ENCODE measurements around the gene SBK3.
A peak's percentile ranks its signal among the peaks of the same experiment; 100 is the strongest.
"Not testable (repeated sequence)": the region's sequence is repeated elsewhere in the genome, so short reads cannot be mapped to it uniquely, and the experiment has no call there.

Gene SBK3, protein sequence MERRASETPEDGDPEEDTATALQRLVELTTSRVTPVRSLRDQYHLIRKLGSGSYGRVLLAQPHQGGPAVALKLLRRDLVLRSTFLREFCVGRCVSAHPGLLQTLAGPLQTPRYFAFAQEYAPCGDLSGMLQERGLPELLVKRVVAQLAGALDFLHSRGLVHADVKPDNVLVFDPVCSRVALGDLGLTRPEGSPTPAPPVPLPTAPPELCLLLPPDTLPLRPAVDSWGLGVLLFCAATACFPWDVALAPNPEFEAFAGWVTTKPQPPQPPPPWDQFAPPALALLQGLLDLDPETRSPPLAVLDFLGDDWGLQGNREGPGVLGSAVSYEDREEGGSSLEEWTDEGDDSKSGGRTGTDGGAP

DNA sequence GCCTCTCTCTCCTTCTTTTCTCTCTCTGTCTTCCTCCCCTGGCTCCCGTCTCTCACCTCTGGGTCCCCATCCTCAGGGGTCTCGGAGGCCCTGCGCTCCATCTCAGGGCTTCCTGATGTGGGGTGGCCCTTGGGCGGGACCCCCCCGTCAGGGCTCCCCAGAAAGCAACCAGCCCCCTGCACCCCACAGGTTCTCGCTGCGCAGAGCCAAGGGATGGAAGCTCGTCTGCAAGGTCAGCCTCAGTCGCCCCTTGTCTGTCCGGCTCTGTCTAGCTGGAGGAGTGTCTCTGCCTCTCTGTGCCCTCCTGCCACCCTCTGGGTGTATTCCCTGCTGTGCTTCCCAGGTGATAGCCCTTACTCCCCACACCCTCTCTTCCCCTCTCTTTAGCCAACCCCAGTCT lies at the start of gene SBK3:
Gene SBK3 (minus strand): TSS at position 101 of the 400 bp plus-strand sequence. CDS start 0 bp downstream, at position 101.
- no peak for DNase-seq (ENCODE audit: low read depth in 2 of 2, low spot score in 1 of 2)

DNA sequence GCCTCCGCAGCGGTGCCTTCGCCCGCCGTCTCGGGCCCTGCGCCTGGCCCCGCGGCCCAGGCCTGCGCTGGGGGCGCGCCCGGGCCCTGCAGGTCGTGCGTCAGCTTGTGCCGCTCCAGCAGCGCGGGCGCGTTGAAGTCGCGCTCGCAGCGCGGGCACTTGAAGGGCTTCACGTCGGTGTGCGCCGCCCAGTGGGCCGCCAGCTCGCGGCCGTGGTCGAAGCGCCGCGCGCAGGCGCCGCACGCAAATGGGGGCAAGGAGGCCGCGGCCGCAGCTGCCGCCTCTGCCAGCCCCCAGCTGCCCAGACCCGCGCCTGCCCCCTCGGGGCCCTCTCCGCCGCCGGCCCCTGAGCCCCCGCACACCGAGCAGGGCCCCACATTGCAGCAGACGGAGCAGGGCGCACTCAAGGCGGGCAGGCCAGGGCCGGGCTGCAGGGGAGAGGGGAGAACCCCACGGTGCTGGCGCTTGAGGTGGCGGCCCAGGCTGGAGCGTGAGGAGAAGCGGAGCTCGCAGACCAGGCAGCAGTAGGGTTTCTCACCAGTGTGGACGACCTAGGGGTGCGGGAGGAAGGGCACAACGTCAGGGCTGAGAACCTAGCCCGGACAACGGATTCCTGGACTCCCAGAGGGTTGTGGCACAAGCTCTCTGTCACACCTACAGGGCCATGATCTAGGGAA lies 47.9 kb upstream of the SBK3 start:
- no peak for DNase-seq (ENCODE audit: low read depth in 2 of 2, low spot score in 1 of 2)

DNA sequence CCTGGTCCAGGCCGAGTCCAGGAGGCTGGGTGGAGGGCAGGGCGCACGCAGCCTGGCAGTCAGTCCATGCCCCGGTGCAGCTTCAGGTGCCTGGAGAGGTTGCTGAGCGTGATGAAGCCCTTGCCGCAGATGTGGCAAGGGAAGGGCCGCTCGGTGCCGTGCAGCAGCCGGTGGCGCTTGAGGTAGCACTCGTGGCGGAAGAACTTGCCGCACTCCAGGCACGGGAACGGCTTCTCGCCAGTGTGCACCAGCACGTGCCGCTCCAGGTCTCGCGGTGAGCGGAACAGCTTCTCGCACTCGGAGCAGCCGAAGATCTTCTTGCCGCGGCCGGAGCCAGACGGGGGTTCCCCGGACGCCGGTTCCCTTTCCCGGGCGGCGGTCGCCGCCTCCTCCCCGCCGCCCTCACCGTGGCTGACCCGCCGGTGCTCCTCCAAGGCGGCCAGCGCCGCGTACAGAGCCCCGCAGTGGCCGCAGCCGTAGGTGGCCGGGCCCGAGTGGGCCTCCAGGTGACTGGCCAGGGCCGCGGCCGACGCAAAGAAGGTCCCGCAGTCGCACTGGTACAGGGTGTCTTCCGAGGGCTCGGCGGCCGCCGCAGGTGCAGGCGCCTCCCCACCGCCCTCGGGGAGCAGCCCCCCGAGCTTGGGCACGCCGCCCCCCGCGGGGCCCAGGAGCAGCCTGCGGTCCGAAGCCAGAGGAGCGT lies 47.2 kb upstream of the SBK3 start:
- no peak for DNase-seq (ENCODE audit: low read depth in 2 of 2, low spot score in 1 of 2)

DNA sequence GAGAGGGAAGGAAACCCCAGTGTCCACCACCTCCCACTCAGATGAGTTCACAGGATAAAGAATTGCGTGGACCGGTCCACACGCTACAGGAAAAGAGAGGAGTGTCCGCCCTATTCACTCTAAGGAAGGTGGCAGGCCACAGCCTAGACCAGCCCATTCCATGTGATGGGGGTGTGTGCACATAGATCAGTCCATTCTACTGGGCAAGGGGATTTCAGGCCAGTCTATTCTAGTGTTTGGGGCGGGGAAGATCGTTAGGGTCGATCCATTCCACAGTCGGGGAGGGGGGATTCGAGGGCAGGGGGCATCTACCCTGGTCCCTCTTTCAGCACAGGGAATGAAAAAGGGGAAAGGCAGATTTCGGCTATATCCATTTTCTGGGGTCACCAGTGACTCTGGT lies 46.2 kb upstream of the SBK3 start:
- no peak for DNase-seq (ENCODE audit: low read depth in 2 of 2, low spot score in 1 of 2)

DNA sequence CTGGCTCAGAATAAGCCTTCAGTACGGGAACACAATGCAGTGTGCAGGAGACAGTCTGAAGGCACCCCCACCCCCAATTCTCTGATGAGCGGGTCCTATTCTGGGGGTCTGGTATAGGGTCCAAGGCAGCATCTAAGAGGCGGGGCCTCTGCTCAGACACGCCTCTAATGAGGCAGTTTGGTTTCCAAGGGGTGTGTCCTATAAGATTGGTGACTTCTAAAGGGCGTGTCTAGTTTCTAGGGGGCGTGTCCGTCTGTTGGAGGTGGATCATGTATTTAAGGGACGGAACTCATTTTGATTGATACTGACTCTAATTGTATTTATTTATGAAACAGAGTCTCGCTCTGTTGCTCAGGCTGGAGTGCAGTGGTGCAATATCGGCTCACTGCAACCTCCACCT lies 45.3 kb upstream of the SBK3 start:
- DNase-seq (ENCODE audit: low read depth in 2 of 2, low spot score in 1 of 2): no peak

DNA sequence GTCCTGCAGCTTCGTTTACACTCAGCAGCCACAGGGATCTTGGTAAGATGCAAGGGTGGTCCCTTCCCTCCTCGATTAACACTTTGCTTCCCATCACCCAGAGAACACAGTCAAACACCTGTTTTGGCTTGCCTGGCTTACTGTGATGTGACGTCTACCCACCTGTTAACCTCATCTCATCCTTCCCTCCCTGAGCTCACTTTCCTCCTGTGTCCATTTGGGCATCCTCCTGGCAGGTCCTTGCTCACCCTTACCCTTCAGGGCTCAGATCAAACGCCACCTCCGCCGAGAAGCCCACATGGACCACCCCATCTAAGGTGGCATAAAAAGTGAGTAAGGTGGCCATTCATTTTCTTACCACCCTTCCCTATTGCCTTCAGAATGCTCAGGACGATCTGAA lies 44.8 kb upstream of the SBK3 start:
- DNase-seq (ENCODE audit: low read depth in 2 of 2, low spot score in 1 of 2): no peak

DNA sequence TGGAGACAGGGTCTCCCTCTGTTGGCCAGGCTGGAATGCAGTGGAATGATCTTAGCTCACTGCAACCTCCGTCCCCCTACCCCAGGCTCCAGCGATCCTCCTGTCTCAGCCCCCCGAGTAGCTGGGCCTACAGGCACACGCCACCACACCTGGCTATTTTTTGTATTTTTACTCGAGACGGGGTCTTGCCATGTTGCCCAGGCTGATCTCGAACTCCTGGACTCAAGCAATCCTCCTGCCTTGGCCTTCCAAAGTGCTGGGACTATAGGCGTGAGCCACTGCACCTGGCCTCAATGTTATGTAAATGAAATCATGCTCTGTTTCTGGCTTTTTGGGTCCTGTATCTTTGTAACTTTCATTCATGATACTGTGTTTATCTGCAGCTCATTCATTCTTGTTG lies 43.4 kb upstream of the SBK3 start:
- DNase-seq (ENCODE audit: low read depth in 2 of 2, low spot score in 1 of 2): no peak

DNA sequence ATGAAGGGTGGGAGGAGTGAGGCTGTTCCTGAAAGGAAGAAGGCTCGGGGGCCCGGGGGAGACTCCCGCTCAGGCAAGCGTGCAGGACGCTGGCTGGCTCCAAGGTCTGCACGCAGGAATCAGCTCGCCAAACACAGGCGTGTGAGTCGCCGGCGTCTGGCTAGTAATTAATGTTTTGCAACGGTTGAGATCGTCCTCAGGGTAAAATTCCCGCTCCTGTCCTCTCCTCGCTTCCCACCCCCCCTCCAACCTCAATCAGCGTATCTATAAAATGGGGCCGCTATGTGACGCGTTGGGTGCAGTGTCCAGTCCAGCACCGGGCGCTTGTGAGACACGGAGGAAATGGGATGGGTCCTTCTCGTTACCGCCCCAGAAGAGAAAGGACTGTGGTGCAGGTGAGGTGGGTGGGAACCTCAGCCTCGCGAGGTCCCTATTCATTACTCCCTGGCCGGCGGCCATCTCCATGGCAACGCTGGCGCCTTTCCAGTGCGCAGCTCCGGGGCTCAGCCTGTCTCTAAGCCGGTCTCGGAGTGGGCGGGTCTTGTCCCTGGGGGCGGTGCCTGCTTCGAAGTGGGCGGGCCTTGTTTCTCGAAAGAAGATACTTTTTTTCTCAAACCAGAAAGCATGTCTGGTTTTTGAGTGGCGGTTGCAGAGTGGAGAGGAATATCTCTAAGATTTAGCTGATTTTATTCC lies 41.8 kb upstream of the SBK3 start:
- DNase-seq (ENCODE audit: low read depth in 2 of 2, low spot score in 1 of 2): peak; percentile 81 to 85

DNA sequence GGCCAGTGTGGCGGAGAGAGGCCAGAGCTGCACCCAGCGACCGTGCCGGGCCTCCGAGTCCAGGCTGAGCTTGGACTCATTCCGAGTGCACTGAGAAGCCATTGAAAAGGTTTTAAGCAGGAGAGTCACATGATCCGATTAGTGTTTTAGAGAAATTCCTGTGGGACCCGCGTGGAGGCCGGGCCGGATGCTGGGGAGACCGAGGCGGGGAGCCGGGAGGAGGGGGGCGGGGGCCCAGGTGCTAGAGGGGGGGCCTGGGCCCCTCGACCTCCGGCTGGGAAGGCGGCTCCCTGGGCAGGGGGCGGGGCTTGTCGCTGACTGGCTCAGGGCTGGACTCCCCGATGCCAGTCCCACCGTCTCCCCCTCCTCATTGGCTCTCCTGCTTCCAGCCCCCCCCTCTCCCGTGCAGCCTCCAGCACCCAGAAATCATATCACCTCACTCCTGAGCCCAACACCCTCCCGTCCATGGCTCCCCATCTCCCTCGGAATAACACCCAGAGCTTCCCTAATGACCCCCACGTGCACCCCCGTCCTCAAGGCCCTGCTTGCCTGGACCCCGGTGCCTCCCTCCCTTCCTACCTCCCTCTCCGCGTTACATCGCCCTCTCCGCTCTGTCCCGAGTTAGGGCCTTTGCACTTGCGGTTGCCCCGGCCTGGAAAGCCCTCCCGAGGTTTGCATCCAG lies 40.5 kb upstream of the SBK3 start:
- no peak for DNase-seq (ENCODE audit: low read depth in 2 of 2, low spot score in 1 of 2)

DNA sequence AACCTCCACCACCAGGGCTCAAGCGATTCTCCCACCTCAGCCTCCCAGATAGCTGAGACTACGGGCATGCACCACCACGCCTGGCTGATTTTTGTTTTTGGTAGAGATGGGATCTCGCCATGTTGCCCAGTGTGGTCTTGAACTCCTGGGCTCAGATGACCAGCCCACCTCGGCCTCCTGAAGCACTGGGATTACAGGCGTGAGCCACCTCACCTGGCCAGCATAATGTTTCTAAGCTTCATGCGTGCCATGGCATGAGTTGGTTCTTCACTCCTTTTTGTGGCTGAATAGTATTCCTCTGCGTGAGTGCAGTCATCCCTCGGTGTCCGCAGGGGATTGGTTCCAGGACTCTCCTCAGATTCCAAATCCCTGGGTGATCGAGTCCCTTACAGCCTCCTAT lies 39.5 kb upstream of the SBK3 start:
- DNase-seq (ENCODE audit: low read depth in 2 of 2, low spot score in 1 of 2): no peak

DNA sequence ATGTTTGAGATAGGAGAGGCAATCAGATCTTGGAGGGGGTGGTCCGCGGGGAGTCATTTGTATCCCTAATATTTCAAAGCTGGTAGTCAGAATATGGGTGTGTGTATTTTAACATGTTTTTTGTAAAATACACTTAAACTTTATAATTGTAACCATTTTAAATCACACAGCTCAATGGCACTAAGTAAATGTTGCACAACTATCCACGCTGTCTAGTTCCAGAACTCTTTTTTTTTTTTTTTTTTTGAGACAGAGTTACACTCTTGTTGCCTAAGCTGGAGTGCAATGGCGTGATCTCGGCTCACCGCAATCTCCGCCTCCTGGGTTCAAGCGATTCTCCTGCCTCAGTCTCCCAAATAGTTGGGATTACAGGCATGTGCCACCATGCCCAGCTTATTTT lies 38.6 kb upstream of the SBK3 start:
- not testable (repeated sequence) for DNase-seq (ENCODE audit: low read depth in 2 of 2, low spot score in 1 of 2)

DNA sequence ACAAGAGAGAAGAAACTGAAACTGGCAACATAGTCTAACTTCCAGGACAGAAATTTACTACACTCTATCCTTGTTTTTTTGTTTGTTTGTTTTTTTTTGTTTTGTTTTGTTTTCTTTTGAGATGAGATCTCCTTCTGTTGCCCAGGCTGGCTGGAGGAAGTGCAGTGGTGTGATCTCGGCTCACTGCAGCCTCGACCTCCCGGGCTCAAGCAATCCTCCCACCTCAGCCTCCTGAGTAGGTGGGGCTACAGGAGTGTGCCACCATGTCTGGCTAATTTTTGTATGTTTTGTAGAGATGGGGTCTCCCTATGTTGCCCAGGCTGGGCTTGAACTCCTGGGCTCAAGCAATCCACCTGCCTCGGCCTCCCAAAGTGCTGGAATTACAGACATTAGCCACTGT lies 36.9 kb upstream of the SBK3 start:
- not testable (repeated sequence) for DNase-seq (ENCODE audit: low read depth in 2 of 2, low spot score in 1 of 2)

DNA sequence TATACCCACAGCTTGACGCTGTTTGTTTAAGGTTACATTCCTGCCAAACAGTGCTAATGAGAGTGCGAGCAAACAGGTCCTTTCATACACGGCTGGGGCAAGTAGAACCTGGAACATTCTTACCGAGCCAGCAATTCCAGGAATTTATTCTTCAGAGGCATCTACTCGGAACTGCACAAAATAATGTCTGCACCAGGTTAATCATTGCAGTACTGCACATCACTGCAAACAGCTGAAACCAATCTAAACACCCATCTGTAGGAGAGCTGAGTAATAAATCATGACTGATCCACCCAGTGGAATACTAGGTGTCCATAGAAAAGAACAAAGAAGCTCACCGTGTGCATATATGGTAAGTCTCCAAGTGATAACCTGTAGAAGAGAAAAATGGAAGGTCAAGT lies 36.5 kb upstream of the SBK3 start:
- no peak for DNase-seq (ENCODE audit: low read depth in 2 of 2, low spot score in 1 of 2)

DNA sequence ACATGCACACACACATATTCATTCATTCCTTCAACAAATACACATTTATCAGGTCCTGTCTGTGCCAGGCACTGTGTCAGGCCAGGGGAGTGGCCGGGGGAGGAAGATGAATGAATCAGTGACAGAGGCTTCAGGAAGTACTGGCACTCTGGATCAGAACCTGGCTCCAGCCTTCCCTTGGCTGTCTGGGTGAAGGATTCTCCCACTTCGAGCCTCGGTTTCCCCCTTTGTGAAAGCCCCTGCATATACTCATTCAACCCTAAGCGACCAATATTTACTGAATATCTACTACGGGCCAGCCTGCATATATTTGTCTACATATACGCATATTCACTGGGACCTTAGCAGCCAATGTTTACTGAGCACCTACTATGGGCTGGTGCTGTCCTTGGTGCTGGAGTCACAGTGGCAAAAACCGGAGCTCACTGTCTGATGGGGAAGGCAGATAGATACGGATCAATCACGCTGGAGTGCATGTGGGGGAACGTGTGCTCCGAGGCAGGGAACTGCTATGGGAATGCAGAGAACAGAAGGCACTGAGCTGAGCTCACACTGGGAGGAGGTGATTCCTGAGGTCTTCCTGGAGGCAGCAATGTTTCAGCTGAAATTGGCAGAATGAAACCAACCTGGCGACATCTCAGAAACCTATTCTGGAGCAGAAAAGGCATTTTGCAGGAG lies 35.9 kb upstream of the SBK3 start:
- no peak for DNase-seq (ENCODE audit: low read depth in 2 of 2, low spot score in 1 of 2)

DNA sequence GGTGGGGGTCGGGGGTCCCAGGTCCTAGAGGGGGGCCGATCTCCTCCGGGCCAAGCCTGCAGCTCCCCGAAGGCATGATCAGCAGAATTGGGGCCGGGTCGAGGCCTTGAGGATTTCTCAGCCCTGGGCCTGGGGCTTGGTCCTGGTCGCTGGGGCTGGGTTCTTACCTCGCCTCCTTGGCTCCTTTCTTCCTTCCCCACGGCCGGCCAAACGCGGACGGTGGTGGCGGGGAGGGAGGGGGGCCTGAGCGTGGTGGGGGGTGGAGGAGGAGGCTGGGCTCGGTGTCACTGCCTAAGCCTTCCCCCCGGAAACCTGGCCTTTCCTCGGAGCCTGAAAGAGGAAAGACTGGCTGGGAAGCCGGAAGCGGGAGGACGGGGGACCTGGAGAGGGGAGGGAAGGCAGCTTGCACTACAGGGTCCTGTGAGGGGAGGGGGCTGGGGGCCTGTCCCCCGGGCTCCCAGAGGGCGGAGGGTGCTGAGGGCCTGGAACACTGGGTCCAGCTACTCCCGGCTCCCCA lies 35.3 kb upstream of the SBK3 start, which contains the start of gene ZNF579:
Gene ZNF579 (minus strand): TSS at position 221 of the 517 bp plus-strand sequence. CDS start 1,209 bp downstream, outside the sequence.
- peak; percentile 49 to 56 for DNase-seq (ENCODE audit: low read depth in 2 of 2, low spot score in 1 of 2)

DNA sequence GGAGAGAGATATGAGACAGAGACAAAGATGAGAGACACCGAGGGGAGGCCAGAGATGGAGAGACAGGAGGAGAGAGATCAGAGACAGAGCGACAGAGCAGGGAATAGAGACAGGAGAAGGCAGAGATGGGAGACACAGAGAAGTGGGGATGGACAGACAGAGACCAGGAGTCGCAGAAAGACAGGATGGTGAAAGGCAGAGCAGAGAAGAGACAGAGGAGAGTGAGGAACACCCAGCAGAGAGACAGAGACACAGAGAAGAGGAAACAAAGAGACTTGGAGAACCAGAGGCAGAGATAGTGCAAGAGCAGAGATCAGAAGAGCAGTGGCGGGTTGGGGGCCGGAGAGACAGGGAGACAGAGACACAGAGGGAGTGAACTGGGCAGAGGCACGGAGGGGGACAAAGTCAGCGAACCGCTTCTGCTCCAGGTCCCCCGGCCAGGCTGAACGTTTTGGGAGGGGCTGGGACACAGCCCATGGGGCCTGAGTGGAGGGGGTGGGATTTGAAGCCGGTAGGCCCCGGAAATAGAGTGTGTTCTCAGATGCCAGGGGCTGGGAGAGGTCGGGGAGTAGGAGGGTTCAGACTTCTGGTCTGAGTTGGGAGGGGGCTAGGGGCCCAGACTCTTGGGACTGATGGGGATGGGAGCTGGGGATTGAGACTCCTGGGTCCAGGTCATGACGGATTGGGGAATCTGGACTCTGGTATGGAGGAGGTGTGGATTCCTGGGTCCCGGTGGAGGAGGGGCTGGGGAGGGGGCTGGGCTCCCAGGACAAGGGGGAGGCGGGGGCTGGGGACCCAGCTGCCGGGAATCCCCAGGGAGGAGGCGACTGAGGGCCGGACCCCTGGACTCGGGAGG lies 34.7 kb upstream of the SBK3 start:
- DNase-seq (ENCODE audit: low read depth in 2 of 2, low spot score in 1 of 2): no peak

DNA sequence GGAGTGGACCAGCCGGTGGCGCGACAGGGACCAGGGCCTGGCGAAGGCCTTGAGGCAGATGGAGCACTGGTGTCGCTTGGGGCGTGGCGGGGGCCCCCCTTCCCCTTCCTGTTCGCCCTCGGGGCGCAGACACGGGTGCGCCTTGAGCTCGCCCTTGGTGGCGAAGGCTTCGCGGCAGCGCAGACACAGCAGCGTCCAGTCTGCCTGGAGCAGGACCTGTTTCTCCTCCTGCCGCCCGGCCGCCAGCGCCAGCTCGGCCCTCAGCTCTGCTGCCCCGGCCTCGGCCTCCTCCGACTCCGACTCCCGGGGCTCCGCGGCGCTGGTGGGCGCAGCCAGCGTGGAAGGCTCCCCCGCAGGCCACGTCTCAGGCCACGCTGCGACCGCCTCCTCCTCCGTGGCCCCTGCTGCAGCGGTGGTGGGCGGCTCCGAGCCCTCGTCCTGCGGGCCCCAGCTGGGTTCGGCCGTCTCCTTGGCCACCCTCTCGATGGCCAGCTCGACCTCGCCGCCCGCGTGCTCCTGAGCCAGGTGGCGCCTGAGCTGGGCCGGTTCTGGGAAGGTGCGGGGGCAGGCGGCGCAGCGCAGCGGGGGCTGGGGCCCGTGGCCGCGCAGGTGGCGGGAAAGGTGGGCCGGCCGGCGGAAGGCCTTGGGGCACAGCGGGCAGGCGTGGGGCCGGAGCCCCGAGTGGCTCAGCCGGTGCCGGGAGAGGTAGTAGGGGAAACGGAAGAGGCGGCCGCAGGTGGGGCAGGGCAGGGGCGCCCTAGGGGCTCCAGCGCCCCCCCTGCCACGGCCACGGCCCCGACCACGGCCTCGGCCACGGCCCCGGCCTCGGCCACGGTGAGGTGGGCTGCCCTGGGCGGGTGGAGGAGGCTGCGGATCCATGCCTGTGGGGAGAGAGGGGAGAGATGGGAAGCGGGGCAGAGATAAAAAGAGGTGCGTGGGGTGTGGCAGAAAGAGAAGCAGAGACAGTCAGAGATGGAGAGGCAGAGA lies 33.7 kb upstream of the SBK3 start:
- DNase-seq (ENCODE audit: low read depth in 2 of 2, low spot score in 1 of 2): no peak

Data from stimulated activated CD8-positive, alpha-beta memory T cell treated with anti-CD3 and anti-CD28 coated beads, Interleukin-4, amount 100 ng/mL, for 4 hours (primary cell).